ENCODE results near the gene MINPP1.
"Not testable (repeated sequence)": the region's sequence is repeated elsewhere in the genome, so short reads cannot be mapped to it uniquely, and the experiment has no call there.

The MINPP1 gene

GRCh38 chr10:87578842-87579401 lies 74.2 kb downstream of the MINPP1 start:
- no peak for DNase-seq

- no peak for DNase-seq
Observed at GRCh38 chr10:87579563-87579962, 74.9 kb downstream of the MINPP1 start.

- no peak for DNase-seq
Observed at GRCh38 chr10:87580016-87580415, 75.3 kb downstream of the MINPP1 start.

GRCh38 chr10:87585565-87586514 lies 81.1 kb downstream of the MINPP1 start:
- DNase-seq, result no peak

GRCh38 chr10:87589645-87590051 lies 85.0 kb downstream of the MINPP1 start:
- DNase-seq, result no peak

GRCh38 chr10:87590705-87591588 lies 86.3 kb downstream of the MINPP1 start:
- DNase-seq, result no peak

GRCh38 chr10:87591589-87591886 lies 86.8 kb downstream of the MINPP1 start:
- DNase-seq, result no peak

- not testable (repeated sequence) for DNase-seq
Observed at GRCh38 chr10:87592920-87593319, 88.2 kb downstream of the MINPP1 start.

GRCh38 chr10:87593702-87594101 lies 89.0 kb downstream of the MINPP1 start:
- no peak for DNase-seq

GRCh38 chr10:87594181-87594580 lies 89.5 kb downstream of the MINPP1 start:
- DNase-seq, result no peak

- DNase-seq, result no peak
Observed at GRCh38 chr10:87594864-87595263, 90.2 kb downstream of the MINPP1 start.

- no peak for DNase-seq
Observed at GRCh38 chr10:87596351-87596750, 91.7 kb downstream of the MINPP1 start.

GRCh38 chr10:87598700-87599099 lies 94.0 kb downstream of the MINPP1 start:
- no peak for DNase-seq

- DNase-seq, result no peak
Observed at GRCh38 chr10:87600581-87600980, 95.9 kb downstream of the MINPP1 start.

All from activated T-cell treated with anti-CD3 and anti-CD28 coated beads for 4 hours (primary cell).